IMR-90 (cell line): ENCODE data around the gene SLC38A4. TPM values are rescaled to one million over a fixed set of nuclear protein-coding genes. Genes with fewer than 3 reads are reported as not detected.

Source experiments
- ATAC-seq: fragments of 200-7000 bp; cut with Tn5 transposase; 2 replicates; pipeline ENCODE4 v1.9.1; 2020; ENCODE audit warnings: low read depth, mild to moderate bottlenecking, moderate library complexity
- BruUV-seq: library from RNA; stranded (reverse); fragments of 400-500 nt; replicated peaks from 2 replicates; lab custom pipeline; 2021; lab: Mats Ljungman, UMichigan
- CTCF ChIA-PET: fragments of 300-600 bp; formaldehyde crosslinking; extraction: SDS; loops from one replicate; lab custom pipeline; 2021; ENCODE audit warnings: antibody characterized with exemption; lab: Yijun Ruan, JAX
- POLR2A ChIA-PET: fragments of 300-600 bp; sonication (Branson Sonifier 250); formaldehyde crosslinking; loops from one replicate; lab custom pipeline; 2022; ENCODE audit warnings: antibody characterized with exemption; ENCODE audit not compliant: unreplicated experiment; lab: Charles Lee
- DNase-seq: peaks from one replicate; pipeline ENCODE4 v3.0.0; 2013
- H2AFZ ChIP-seq: replicated peaks from 2 replicates; pipeline ENCODE3; 2013; ENCODE audit warnings: low read length, mild to moderate bottlenecking; ENCODE audit not compliant: poor library complexity
- H2AK5ac ChIP-seq: 2 replicates; pipeline ENCODE4 v1.6.1; 2013; ENCODE audit warnings: low read depth, low read length, inconsistent platforms
- H2AK9ac ChIP-seq: replicated peaks from 2 replicates; pipeline ENCODE3; 2013; ENCODE audit warnings: mild to moderate bottlenecking, low read depth, low read length, moderate library complexity; ENCODE audit not compliant: poor library complexity
- H2BK120ac ChIP-seq: 2 replicates; pipeline ENCODE4 v1.6.1; 2013; ENCODE audit warnings: low read depth, low read length, inconsistent platforms
- H2BK15ac ChIP-seq: 3 replicates; pipeline ENCODE4 v1.6.1; 2013; ENCODE audit warnings: low read depth, low read length, inconsistent platforms
- H2BK20ac ChIP-seq: 2 replicates; pipeline ENCODE4 v1.6.1; 2013; ENCODE audit warnings: low read depth, mild to moderate bottlenecking, inconsistent platforms, low read length, moderate library complexity
- H2BK5ac ChIP-seq: 2 replicates; pipeline ENCODE4 v1.6.1; 2013; ENCODE audit warnings: mild to moderate bottlenecking, low read depth, low read length, inconsistent platforms; ENCODE audit not compliant: poor library complexity, severe bottlenecking
- H3K14ac ChIP-seq: replicated peaks from 2 replicates; pipeline ENCODE4 v1.6.1; 2013; ENCODE audit warnings: low read depth, low read length, inconsistent platforms
- H3K18ac ChIP-seq: 2 replicates; pipeline ENCODE4 v1.6.1; 2013; ENCODE audit warnings: low read depth, low read length, control low read depth
- H3K23ac ChIP-seq: 2 replicates; pipeline ENCODE4 v1.6.1; 2013; ENCODE audit warnings: low read depth, low read length, inconsistent platforms
- H3K27ac ChIP-seq: 2 replicates; pipeline ENCODE4 v1.5.1; 2013; ENCODE audit warnings: mild to moderate bottlenecking, control low read depth, low read length; ENCODE audit not compliant: insufficient read depth
- H3K27me3 ChIP-seq: 2 replicates; pipeline ENCODE4 v1.6.1; 2013; ENCODE audit warnings: low read length; ENCODE audit not compliant: control insufficient read depth, insufficient read depth
- H3K36me3 ChIP-seq: 2 replicates; pipeline ENCODE4 v1.6.1; 2013; ENCODE audit warnings: low read length, mixed read lengths; ENCODE audit not compliant: control insufficient read depth, insufficient read depth
- H3K4ac ChIP-seq: 2 replicates; pipeline ENCODE4 v1.6.1; 2013; ENCODE audit warnings: low read depth, low read length, inconsistent platforms
- H3K4me1 ChIP-seq: 2 replicates; pipeline ENCODE4 v1.6.1; 2013; ENCODE audit warnings: low read length, mixed read lengths; ENCODE audit not compliant: control insufficient read depth, insufficient read depth
- H3K4me2 ChIP-seq: 2 replicates; pipeline ENCODE4 v1.6.1; 2013; ENCODE audit warnings: low read depth, mild to moderate bottlenecking, control low read depth, low read length, moderate library complexity
- H3K4me3 ChIP-seq: 2 replicates; pipeline ENCODE4 v1.5.1; 2013; ENCODE audit warnings: low read depth, mild to moderate bottlenecking, control low read depth, low read length, moderate library complexity; ENCODE audit not compliant: insufficient read depth
- H3K56ac ChIP-seq: 2 replicates; pipeline ENCODE4 v1.6.1; 2013; ENCODE audit warnings: low read length, inconsistent platforms; ENCODE audit not compliant: insufficient read depth; ENCODE audit errors: extremely low read depth
- H3K79me1 ChIP-seq, 2 experiments: 2 replicates each; pipeline ENCODE4 v1.6.1; 2013; ENCODE audit warnings: low read length in 2 of 2, inconsistent platforms in 1 of 2, low read depth in 1 of 2
- H3K9ac ChIP-seq: 2 replicates; pipeline ENCODE4 v1.6.1; 2013; ENCODE audit warnings: low read depth, low read length, control low read depth
- H3K9me1 ChIP-seq: 2 replicates; pipeline ENCODE4 v1.6.1; 2013; ENCODE audit warnings: low read length, inconsistent platforms; ENCODE audit not compliant: insufficient read depth
- H3K9me3 ChIP-seq: 2 replicates; pipeline ENCODE4 v1.6.1; 2013; ENCODE audit warnings: low read length; ENCODE audit not compliant: control insufficient read depth, insufficient read depth
- H4K20me1 ChIP-seq: 2 replicates; pipeline ENCODE4 v1.6.1; 2013; ENCODE audit warnings: low read length, inconsistent platforms; ENCODE audit not compliant: insufficient read depth
- H4K5ac ChIP-seq: 2 replicates; pipeline ENCODE4 v1.6.1; 2013; ENCODE audit warnings: mild to moderate bottlenecking, low read depth, low read length, control low read depth
- H4K8ac ChIP-seq, 2 experiments: 2 replicates each; pipeline ENCODE4 v1.6.1; 2013; ENCODE audit warnings: low read depth in 2 of 2, low read length in 2 of 2, control low read depth in 1 of 2, inconsistent platforms in 1 of 2
- H4K91ac ChIP-seq: 2 replicates; pipeline ENCODE4 v1.6.1; 2013; ENCODE audit warnings: low read depth, low read length, inconsistent platforms; ENCODE audit not compliant: insufficient read depth
- FOS ChIP-seq: fragments of 150-350 bp; IDR thresholded peaks from 2 replicates; pipeline ENCODE4 v1.6.1; 2016; ENCODE audit warnings: low read depth, low read length
- RAD21 ChIP-seq: IDR thresholded peaks from 2 replicates; pipeline ENCODE4 v1.6.1; 2012; ENCODE audit warnings: low read length, improper control_type of control experiment
- WGBS, 2 experiments: methylation state at CpG; one replicate each; pipeline versions ENCODE4 v1.1.5 to v1.1.7; 2013; ENCODE audit warnings: missing lambda C conversion rate in 2 of 2; ENCODE audit not compliant: insufficient read length in 1 of 2; ENCODE audit errors: extremely low coverage in 2 of 2; 5-methylcytosine and 5-hydroxymethylcytosine counted together
- dilution Hi-C: fragments of 300-500 bp; cut with HindIII; formaldehyde crosslinking; loops from one replicate; pipeline ENCODE4 v1.14.3; 2018; ENCODE audit warnings: low sequenced_read_pairs; ENCODE audit not compliant: unreplicated experiment
- in situ Hi-C: fragments of 300-500 bp; cut with MboI; formaldehyde crosslinking; loops from 3 replicates; pipeline ENCODE4 v1.14.3; 2019; ENCODE audit warnings: low sequenced_read_pairs, inconsistent platforms, mixed read lengths
- intact Hi-C: fragments of 100-400 bp; cut with micrococcal nuclease; formaldehyde crosslinking; loops from 2 replicates; pipeline ENCODE4 v1.10.0; 2022
- polyA plus RNA-seq, 3 experiments: library from polyadenylated mRNA; depleted of rRNA; stranded (reverse); fragments of >200 nt; gene quantifications; 2 replicates each; pipeline ENCODE4 v1.2.3, GENCODE V29; 2012; ENCODE audit warnings: low replicate concordance in 1 of 3
- total RNA-seq: library from RNA; depleted of rRNA; stranded (reverse); fragments of >200 nt; gene quantifications from 2 replicates; pipeline ENCODE4 v1.2.3, GENCODE V29; 2012

The SLC38A4 gene
- total and polyA plus RNA-seq, 2 of the 4 experiments (the other 2 are of a cell fraction), result 2.3 to 2.7 TPM

DNA sequence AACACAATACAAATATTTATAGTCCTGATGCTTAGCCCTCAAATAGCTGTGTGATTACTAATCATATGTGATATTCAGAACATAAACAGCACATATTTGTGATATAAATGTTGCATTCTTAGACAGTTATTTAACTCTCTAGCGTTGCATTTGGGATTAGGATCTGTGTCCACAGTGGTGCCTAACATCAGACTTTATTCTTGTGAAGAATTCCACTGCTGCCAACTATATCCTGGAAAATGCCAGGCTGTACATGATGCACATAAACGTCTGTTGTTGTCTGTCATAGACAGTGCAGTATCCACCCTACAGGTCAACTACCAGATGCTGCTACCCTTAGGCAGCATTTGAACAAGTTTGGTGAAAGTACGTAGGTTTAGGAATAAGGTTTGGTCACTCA is 39.0 kb downstream of the SLC38A4 start:
- peak overlapping the region; percentile 100 for H2BK20ac ChIP-seq
- no peaks in the 10 kb centered on the region for H4K20me1 ChIP-seq
- no peak overlapping the region for H3K4me3 ChIP-seq
- no peaks in the 10 kb centered on the region for H3K36me3 ChIP-seq
- H2AK5ac ChIP-seq, result peak overlapping the region; percentile 99; the same call in 1 of the 2 replicates
- dilution Hi-C loops (no loop called here), in situ Hi-C loops (no loop called here), intact Hi-C loops (loop anchor here (1.0 kb wide), 1 partner anchor 308 kb away; no protein-coding TSS in a partner anchor)
- peak overlapping the region; percentile 99; the same call in 1 of the 2 replicates for H3K18ac ChIP-seq
- BruUV-seq, result no TSS peak
- H3K56ac ChIP-seq, result peak overlapping the region; percentile 87
- no CpG with 5 or more reads among the region's 3 CpGs for WGBS, 2 experiments
- peak overlapping the region; percentile 96 for H3K27ac ChIP-seq
- H3K79me1 ChIP-seq, result no peaks in the 10 kb centered on the region; a peak in 2 of 4 replicates
- H4K8ac ChIP-seq, result peak overlapping the region; percentile 79 to 93; a peak in 3 of 4 replicates
- H3K27me3 ChIP-seq, result no peaks in the 10 kb centered on the region
- H2BK15ac ChIP-seq, result peak overlapping the region; percentile 99; the same call in 2 of the 3 replicates
- ChIA-PET CTCF (interaction anchor here (0.7 kb wide), 1 partner anchor 197 kb away, joined by 3 read pairs; no protein-coding TSS in a partner anchor), POLR2A (interaction anchor here (0.5 to 0.6 kb wide), 2 partner anchors 17 to 108 kb away, joined by 3 to 12 read pairs; no protein-coding TSS in a partner anchor)
- H3K9ac ChIP-seq, result no peak overlapping the region
- peak overlapping the region; percentile 56; the same call in 1 of the 2 replicates for H3K4me2 ChIP-seq
- peak overlapping the region; percentile 99 for H3K14ac ChIP-seq
- H2AK9ac ChIP-seq, result peak overlapping the region; percentile 80
- H4K5ac ChIP-seq, result peak overlapping the region; percentile 94; the same call in 1 of the 2 replicates
- DNase-seq, result peak; percentile 85
- H4K91ac ChIP-seq, result peak overlapping the region; percentile 99
- H3K9me1 ChIP-seq, result peaks cover 11% of the 10 kb centered on the region
- no peaks in the 10 kb centered on the region for H3K9me3 ChIP-seq
- H3K23ac ChIP-seq, result peak overlapping the region; percentile 99
- H2AFZ ChIP-seq, result no peak overlapping the region
- H3K4me1 ChIP-seq, result peaks cover 19% of the 10 kb centered on the region
- peak; percentile 84 for ATAC-seq
- TF ChIP-seq RAD21 (no peak), FOS (peak; percentile 49; the same call in 1 of the 2 replicates)
- H2BK120ac ChIP-seq, result peak overlapping the region; percentile 99
- peak overlapping the region; percentile 100 for H3K4ac ChIP-seq
- H2BK5ac ChIP-seq, result peak overlapping the region; percentile 95
